Measurements from ENCODE around the gene ZRSR2.
"Not testable (repeated sequence)": the region's sequence is repeated elsewhere in the genome, so short reads cannot be mapped to it uniquely, and the experiment has no call there.

Gene ZRSR2

GRCh38 chrX:15829217-15829616, 38.9 kb downstream of the ZRSR2 start:
- no peaks in the 10 kb centered on the region for H3K9me3 ChIP-seq (ENCODE audit: insufficient read depth, low read depth, low read length)
- 100% methylated on average over 1 of the region's 1 CpG for WGBS
- no peak overlapping the region for H3K27ac ChIP-seq (ENCODE audit: low read depth, low read length)

DNA sequence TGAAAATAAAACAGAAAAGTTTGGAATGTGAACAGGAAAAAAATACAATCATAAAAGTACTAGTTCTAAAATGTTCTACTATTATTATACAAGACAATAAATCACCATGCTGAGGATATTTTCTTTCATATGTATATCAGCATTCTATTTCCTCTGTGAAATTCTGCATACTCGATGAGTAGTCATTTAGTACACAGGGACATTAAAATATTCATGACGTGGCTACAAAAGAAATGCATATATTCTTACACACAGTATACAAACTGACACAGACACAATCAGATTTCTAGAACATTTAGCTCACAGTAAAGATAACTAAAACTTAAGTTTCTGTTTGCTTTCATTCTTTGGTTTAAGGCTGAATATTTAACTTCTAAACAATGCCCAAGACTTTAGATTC, 41.1 kb downstream of the ZRSR2 start:
- H3K9me3 ChIP-seq (ENCODE audit: insufficient read depth, low read depth, low read length); H3K9ac ChIP-seq (ENCODE audit: low read depth, low read length); H3K4me1 ChIP-seq (ENCODE audit: insufficient read depth, low read length); H3K4me3 ChIP-seq (ENCODE audit: low read length); H3K27me3 ChIP-seq (ENCODE audit: insufficient read depth, low read length); H3K27ac ChIP-seq (ENCODE audit: low read depth, low read length): not testable (repeated sequence)
- H3K36me3 ChIP-seq (ENCODE audit: insufficient read depth, low read length): peaks cover 58% of the 10 kb centered on the region
- no CpG with 5 or more reads among the region's 2 CpGs for WGBS

More at GRCh38 chrX:15829217-15829616, 38.9 kb downstream of the ZRSR2 start:
- no peaks in the 10 kb centered on the region for H3K27me3 ChIP-seq (ENCODE audit: insufficient read depth, low read length)
- H3K9ac ChIP-seq (ENCODE audit: low read depth, low read length): no peak overlapping the region
- H3K4me1 ChIP-seq (ENCODE audit: insufficient read depth, low read length): 0 out of 2 replicates have a peak, but pooled peaks cover 4% of the 10 kb centered on the region
- H3K36me3 ChIP-seq (ENCODE audit: insufficient read depth, low read length): peaks cover 45% of the 10 kb centered on the region
- H3K4me3 ChIP-seq (ENCODE audit: low read length): no peak overlapping the region

GRCh38 chrX:15834053-15834452, 43.8 kb downstream of the ZRSR2 start:
- 0 out of 2 replicates have a peak, but pooled peaks cover 4% of the 10 kb centered on the region for H3K4me1 ChIP-seq (ENCODE audit: insufficient read depth, low read length)
- H3K4me3 ChIP-seq (ENCODE audit: low read length): no peak overlapping the region
- no peaks in the 10 kb centered on the region for H3K27me3 ChIP-seq (ENCODE audit: insufficient read depth, low read length)
- 72% methylated on average over 2 of the region's 3 CpGs for WGBS
- H3K9ac ChIP-seq (ENCODE audit: low read depth, low read length): no peak overlapping the region
- no peaks in the 10 kb centered on the region for H3K9me3 ChIP-seq (ENCODE audit: insufficient read depth, low read depth, low read length)
- H3K27ac ChIP-seq (ENCODE audit: low read depth, low read length): no peak overlapping the region
- peaks cover 57% of the 10 kb centered on the region for H3K36me3 ChIP-seq (ENCODE audit: insufficient read depth, low read length)

GRCh38 chrX:15834827-15835595, 44.7 kb downstream of the ZRSR2 start:
- Histone ChIP-seq H3K9ac (ENCODE audit: low read depth, low read length) (no peak overlapping the region), H3K4me3 (ENCODE audit: low read length) (no peak overlapping the region), H3K4me1 (ENCODE audit: insufficient read depth, low read length) (0 out of 2 replicates have a peak, but pooled peaks cover 4% of the 10 kb centered on the region), H3K27ac (ENCODE audit: low read depth, low read length) (no peak overlapping the region), H3K27me3 (ENCODE audit: insufficient read depth, low read length) (no peaks in the 10 kb centered on the region), H3K36me3 (ENCODE audit: insufficient read depth, low read length) (peaks cover 57% of the 10 kb centered on the region), H3K9me3 (ENCODE audit: insufficient read depth, low read depth, low read length) (no peaks in the 10 kb centered on the region)
- 87% methylated on average over 4 of the region's 5 CpGs for WGBS

- Histone ChIP-seq H3K27me3 (ENCODE audit: insufficient read depth, low read length) (no peaks in the 10 kb centered on the region), H3K4me1 (ENCODE audit: insufficient read depth, low read length) (0 out of 2 replicates have a peak, but pooled peaks cover under 1% of the 10 kb centered on the region), H3K4me3 (ENCODE audit: low read length) (no peak overlapping the region), H3K9me3 (ENCODE audit: insufficient read depth, low read depth, low read length) (no peaks in the 10 kb centered on the region), H3K36me3 (ENCODE audit: insufficient read depth, low read length) (peaks cover 78% of the 10 kb centered on the region), H3K9ac (ENCODE audit: low read depth, low read length) (no peak overlapping the region), H3K27ac (ENCODE audit: low read depth, low read length) (no peak overlapping the region)
- WGBS: 97% methylated on average over 3 of the region's 3 CpGs
Observed at GRCh38 chrX:15838017-15838416, 47.7 kb downstream of the ZRSR2 start.

- Histone ChIP-seq H3K36me3 (ENCODE audit: insufficient read depth, low read length) (peaks cover 92% of the 10 kb centered on the region), H3K4me3 (ENCODE audit: low read length) (no peak overlapping the region), H3K4me1 (ENCODE audit: insufficient read depth, low read length) (no peaks in the 10 kb centered on the region), H3K27me3 (ENCODE audit: insufficient read depth, low read length) (no peaks in the 10 kb centered on the region), H3K9me3 (ENCODE audit: insufficient read depth, low read depth, low read length) (no peaks in the 10 kb centered on the region), H3K9ac (ENCODE audit: low read depth, low read length) (no peak overlapping the region), H3K27ac (ENCODE audit: low read depth, low read length) (no peak overlapping the region)
- 88% methylated on average over 1 of the region's 2 CpGs for WGBS
Observed at GRCh38 chrX:15841853-15842516, 51.7 kb downstream of the ZRSR2 start.

DNA sequence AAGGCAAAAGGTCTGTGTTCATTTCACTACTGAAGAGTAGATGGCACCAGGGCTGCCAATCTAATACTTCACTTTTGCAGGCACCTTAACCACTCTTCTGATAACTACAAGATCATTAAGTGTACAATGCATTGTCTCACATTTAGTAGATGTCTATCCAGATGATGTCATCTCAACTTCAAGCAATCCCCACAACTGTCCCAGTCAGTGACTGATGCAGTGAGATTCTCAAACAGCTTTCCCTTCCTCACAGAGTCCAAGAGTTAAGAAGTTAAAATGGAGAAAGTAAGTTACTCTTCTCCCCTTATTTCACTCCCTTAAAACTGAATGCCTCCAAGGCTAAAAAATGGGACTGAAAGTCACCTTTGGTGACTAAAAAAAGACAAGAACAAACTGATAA, 53.7 kb downstream of the ZRSR2 start:
- no peak overlapping the region for H3K27ac ChIP-seq (ENCODE audit: low read depth, low read length)
- H3K9me3 ChIP-seq (ENCODE audit: insufficient read depth, low read depth, low read length): no peaks in the 10 kb centered on the region
- H3K9ac ChIP-seq (ENCODE audit: low read depth, low read length): no peak overlapping the region
- peaks cover 10% of the 10 kb centered on the region; the same call in 1 of the 2 replicates for H3K4me1 ChIP-seq (ENCODE audit: insufficient read depth, low read length)
- no peaks in the 10 kb centered on the region for H3K27me3 ChIP-seq (ENCODE audit: insufficient read depth, low read length)
- H3K36me3 ChIP-seq (ENCODE audit: insufficient read depth, low read length): peaks cover 97% of the 10 kb centered on the region
- H3K4me3 ChIP-seq (ENCODE audit: low read length): no peak overlapping the region

DNA sequence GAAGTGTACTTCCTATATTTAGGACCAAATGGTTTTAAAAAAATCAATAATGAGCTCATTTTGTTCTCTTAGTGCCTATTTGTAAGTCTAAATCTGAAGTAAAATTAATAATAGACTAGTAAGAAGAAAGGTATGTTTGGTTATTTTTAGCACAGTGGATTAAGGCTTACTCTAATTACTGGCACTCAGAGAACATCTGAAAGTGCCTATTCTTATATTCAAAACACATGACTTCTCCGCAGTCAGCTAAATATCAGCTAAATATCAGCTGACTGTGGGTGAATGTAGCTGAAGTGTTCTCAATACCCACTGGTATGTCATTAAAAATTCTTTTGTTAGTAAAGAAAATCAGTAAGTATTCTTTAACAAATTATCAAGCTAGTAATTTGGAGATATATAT, 58.3 kb downstream of the ZRSR2 start:
- Histone ChIP-seq H3K27me3 (ENCODE audit: insufficient read depth, low read length) (no peaks in the 10 kb centered on the region), H3K4me1 (ENCODE audit: insufficient read depth, low read length) (peaks cover 30% of the 10 kb centered on the region), H3K36me3 (ENCODE audit: insufficient read depth, low read length) (peaks cover 95% of the 10 kb centered on the region), H3K9ac (ENCODE audit: low read depth, low read length) (no peak overlapping the region), H3K4me3 (ENCODE audit: low read length) (no peak overlapping the region), H3K9me3 (ENCODE audit: insufficient read depth, low read depth, low read length) (no peaks in the 10 kb centered on the region), H3K27ac (ENCODE audit: low read depth, low read length) (no peak overlapping the region)
- no CpG with 5 or more reads among the region's 1 CpG for WGBS

DNA sequence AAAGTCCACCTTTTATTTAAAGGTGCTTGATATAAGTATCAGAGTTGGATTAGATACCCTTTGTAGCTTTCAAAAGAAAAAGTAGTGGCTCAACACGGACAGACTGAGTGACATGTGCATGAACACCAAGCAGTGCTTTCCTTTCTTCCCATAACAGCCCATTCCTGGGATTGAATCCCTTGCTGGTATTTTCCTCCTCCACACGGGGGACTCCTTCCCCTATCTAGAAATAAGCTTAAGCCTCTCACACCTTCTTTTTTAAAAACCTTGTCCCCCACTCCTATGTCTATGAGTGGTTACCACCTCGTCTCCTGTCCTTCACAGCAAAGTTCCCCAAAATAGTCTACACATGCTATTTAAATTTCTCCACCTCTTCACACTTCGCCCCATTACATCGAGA, 59.3 kb downstream of the ZRSR2 start:
- H3K27me3 ChIP-seq (ENCODE audit: insufficient read depth, low read length): no peaks in the 10 kb centered on the region
- H3K9me3 ChIP-seq (ENCODE audit: insufficient read depth, low read depth, low read length): no peaks in the 10 kb centered on the region
- H3K36me3 ChIP-seq (ENCODE audit: insufficient read depth, low read length): peaks cover 86% of the 10 kb centered on the region
- WGBS: 58% methylated on average over 5 of the region's 5 CpGs
- H3K27ac ChIP-seq (ENCODE audit: low read depth, low read length): no peak overlapping the region
- H3K4me1 ChIP-seq (ENCODE audit: insufficient read depth, low read length): peaks cover 30% of the 10 kb centered on the region
- H3K9ac ChIP-seq (ENCODE audit: low read depth, low read length): no peak overlapping the region
- no peak overlapping the region for H3K4me3 ChIP-seq (ENCODE audit: low read length)

DNA sequence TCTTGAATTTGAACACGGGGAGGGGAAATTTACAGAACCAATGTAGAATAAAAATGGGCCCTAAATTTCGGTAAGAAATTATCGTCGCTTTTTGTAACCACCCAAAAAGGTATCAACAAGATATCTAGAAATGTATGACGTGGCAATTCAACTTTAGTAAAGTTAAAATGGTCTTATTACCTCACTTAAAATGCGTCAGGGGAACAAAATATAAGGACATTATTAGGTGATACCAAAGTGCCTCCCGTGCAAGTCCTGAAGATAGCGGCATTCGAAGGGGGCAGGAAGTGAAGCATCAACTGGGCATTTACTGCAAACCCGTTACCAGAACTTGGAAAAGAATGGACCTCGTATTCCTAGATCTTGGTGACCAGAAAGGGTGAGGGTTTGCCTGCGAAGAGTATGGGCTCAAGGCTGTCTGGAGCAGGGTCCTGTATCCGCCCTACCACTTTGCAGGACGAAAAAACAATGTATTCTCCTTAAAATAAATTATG, 63.3 kb downstream of the ZRSR2 start:
- Histone ChIP-seq H3K4me1 (ENCODE audit: insufficient read depth, low read length) (peaks cover 41% of the 10 kb centered on the region), H3K4me3 (ENCODE audit: low read length) (peak overlapping the region; percentile 99), H3K9ac (ENCODE audit: low read depth, low read length) (peak overlapping the region; percentile 75), H3K27me3 (ENCODE audit: insufficient read depth, low read length) (no peaks in the 10 kb centered on the region), H3K9me3 (ENCODE audit: insufficient read depth, low read depth, low read length) (no peaks in the 10 kb centered on the region), H3K36me3 (ENCODE audit: insufficient read depth, low read length) (peaks cover 45% of the 10 kb centered on the region), H3K27ac (ENCODE audit: low read depth, low read length) (peak overlapping the region; percentile 77)
- 2% methylated on average over 9 of the region's 14 CpGs for WGBS

GRCh38 chrX:15854080-15854655, 63.9 kb downstream of the ZRSR2 start:
- H3K4me3 ChIP-seq (ENCODE audit: low read length): peak overlapping the region; percentile 99
- no peaks in the 10 kb centered on the region for H3K9me3 ChIP-seq (ENCODE audit: insufficient read depth, low read depth, low read length)
- H3K27ac ChIP-seq (ENCODE audit: low read depth, low read length): peak overlapping the region; percentile 77
- peaks cover 39% of the 10 kb centered on the region for H3K36me3 ChIP-seq (ENCODE audit: insufficient read depth, low read length)
- peak overlapping the region; percentile 75 for H3K9ac ChIP-seq (ENCODE audit: low read depth, low read length)
- under 1% methylated on average over 55 of the region's 65 CpGs for WGBS
- peaks cover 37% of the 10 kb centered on the region for H3K4me1 ChIP-seq (ENCODE audit: insufficient read depth, low read length)
- no peaks in the 10 kb centered on the region for H3K27me3 ChIP-seq (ENCODE audit: insufficient read depth, low read length)
